Right kidney (tissue), 1 donor: ENCODE results near the gene SPINT2.

Experiments
- DNase-seq: peaks from one replicate; pipeline ENCODE4 v3.0.0-alpha.2; 2016

SPINT2 gene

GRCh38 chr19:38293281-38293680 is 28.9 kb downstream of the SPINT2 start:
- no peak for DNase-seq

- DNase-seq, result no peak
Measured at GRCh38 chr19:38294090-38294489, 29.7 kb downstream of the SPINT2 start.

GRCh38 chr19:38298821-38299680 is 34.7 kb downstream of the SPINT2 start:
- DNase-seq, result no peak

- DNase-seq, result no peak
Measured at GRCh38 chr19:38303517-38304351, 39.4 kb downstream of the SPINT2 start, which contains the start of gene C19orf33. C19orf33 (plus strand) TSS chr19:38304251; CDS start chr19:38304262, 11 bp downstream.

GRCh38 chr19:38304352-38304865 is 40.0 kb downstream of the SPINT2 start:
- DNase-seq, result peak; percentile 47

GRCh38 chr19:38304866-38305429 is 40.6 kb downstream of the SPINT2 start:
- DNase-seq, result peak; percentile 63

- no peak for DNase-seq
Measured at GRCh38 chr19:38306236-38306635, 41.9 kb downstream of the SPINT2 start.

- no peak for DNase-seq
Measured at GRCh38 chr19:38307076-38307475, 42.7 kb downstream of the SPINT2 start.

GRCh38 chr19:38307597-38307996 is 43.2 kb downstream of the SPINT2 start:
- no peak for DNase-seq

- no peak for DNase-seq
Measured at GRCh38 chr19:38308006-38308766, 43.8 kb downstream of the SPINT2 start.

- no peak for DNase-seq
Measured at GRCh38 chr19:38308926-38309614, 44.7 kb downstream of the SPINT2 start.

GRCh38 chr19:38309615-38310278 is 45.4 kb downstream of the SPINT2 start:
- no peak for DNase-seq

GRCh38 chr19:38310279-38310670 is 45.9 kb downstream of the SPINT2 start:
- DNase-seq, result no peak

- no peak for DNase-seq
Measured at GRCh38 chr19:38310986-38311385, 46.6 kb downstream of the SPINT2 start.

- DNase-seq, result peak; percentile 89
Measured at GRCh38 chr19:38315657-38316476, 51.5 kb downstream of the SPINT2 start, which contains the start of gene YIF1B. YIF1B (minus strand) TSS chr19:38315947; CDS start chr19:38315917, 30 bp downstream.

- DNase-seq, result no peak
Measured at GRCh38 chr19:38316477-38317067, 52.2 kb downstream of the SPINT2 start.

GRCh38 chr19:38317104-38317612 is 52.8 kb downstream of the SPINT2 start:
- DNase-seq, result no peak

GRCh38 chr19:38318660-38319059 is 54.3 kb downstream of the SPINT2 start:
- no peak for DNase-seq
